Ovary (tissue), 9 donors: ENCODE results near the gene ARID5B. TPM values are rescaled to one million over a fixed set of nuclear protein-coding genes. Genes with fewer than 3 reads are reported as not detected.

ENCODE experiments used
- DNase-seq, 5 donors: peaks; one replicate each; pipeline ENCODE4 v3.0.0-alpha.2; 2019 to 2020
- H3K27ac ChIP-seq, 2 donors: fragments of 200-600 bp; one replicate each; pipeline versions ENCODE4 v1.5.1 to v1.8.0; 2019 to 2022
- H3K27me3 ChIP-seq: fragments of 200-600 bp; one replicate; pipeline ENCODE4 v1.8.0; 2022
- H3K36me3 ChIP-seq: fragments of 200-600 bp; sonication (generic); one replicate; pipeline ENCODE4 v1.5.1; 2019
- H3K4me1 ChIP-seq: one replicate; pipeline ENCODE4 v1.8.1; 2013; ENCODE audit warnings: mild to moderate bottlenecking, moderate library complexity; ENCODE audit not compliant: insufficient read depth
- H3K4me3 ChIP-seq: fragments of 200-600 bp; sonication (generic); one replicate; pipeline ENCODE4 v1.5.1; 2017
- H3K9me3 ChIP-seq, 2 donors: fragments of 200-600 bp in 1 of 2; sonication (generic) in 1 of 2; one replicate each; pipeline versions ENCODE4 v1.5.1 to v1.8.1; 2013 to 2019; ENCODE audit warnings: mild to moderate bottlenecking in 1 of 2, moderate library complexity in 1 of 2
- EP300 ChIP-seq: sonication (generic); formaldehyde crosslinking; IDR thresholded peaks from one replicate; pipeline ENCODE4 v1.6.1; 2017; ENCODE audit warnings: antibody characterized with exemption
- POLR2A ChIP-seq: fragments of 450-650 bp; IDR thresholded peaks from one replicate; pipeline ENCODE4 v1.6.1; 2017; ENCODE audit warnings: antibody characterized with exemption, mild to moderate bottlenecking, moderate library complexity
- WGBS, 3 donors: extraction: QIAGEN DNeasy Blood & Tissue Kit in 1 of 3; methylation state at CpG; one replicate each; pipeline versions ENCODE4 v1.1.5 to v1.1.7; 2013 to 2017; 5-methylcytosine and 5-hydroxymethylcytosine counted together
- intact Hi-C, 4 donors: fragments of 100-400 bp; cut with DNase I; formaldehyde crosslinking; loops; one replicate each; pipeline versions ENCODE4 v1.11.0 to v1.15.1; 2022 to 2023
- polyA plus RNA-seq, 2 donors: library from polyadenylated mRNA; stranded (reverse); fragments of 200-250 nt in 1 of 2; fragments of 350-450 nt in 1 of 2; fragmentation: Illumina TruSeq in 1 of 2; extraction: RNeasy Lipid Tissue Mini Kit (QIAGEN cat#74804) in 1 of 2; gene quantifications; one replicate each; pipeline ENCODE4 v1.2.3, GENCODE V29; 2013 to 2014
- total RNA-seq, 7 donors: library from RNA; depleted of rRNA in 2 of 7; stranded (reverse); fragments of >200 nt in 2 of 7; fragmentation: NEBNext Ultra II Directional in 3 of 7; extraction: Animal tissue kit (Norgen Biotek cat#: 25700) in 3 of 7; gene quantifications; one replicate each; pipeline versions ENCODE4 v1.1.0 to v1.2.4, GENCODE V29; 2016 to 2023
- TF ChIP-seq, protein P1 (sequence below), 3 donors: fragments of 450-650 bp in 2 of 3; fragments of 200-600 bp in 1 of 3; IDR thresholded peaks; one replicate each; pipeline versions ENCODE4 v1.5.1 to v1.8.0; 2016 to 2022; ENCODE audit warnings: antibody characterized with exemption in 3 of 3, mild to moderate bottlenecking in 1 of 3
- donor health status: DM: no; HTN: no; CAD: no; lungs with moderate emphysema.
- donor health status: DM: no; HTN: no; CAD: no.
- donor health status: Bipolar disorder and iron deficiency.
- donor health status: DM: yes; HTN: yes; CAD: no.
- donor health status: DM: no; HTN: no; CAD: no.
- donor health status: DM: yes; HTN: yes; CAD: no.

Gene ARID5B
- total and polyA plus RNA-seq, 9 donors: 18.3 to 61.8 (median 28.3) TPM

DNA sequence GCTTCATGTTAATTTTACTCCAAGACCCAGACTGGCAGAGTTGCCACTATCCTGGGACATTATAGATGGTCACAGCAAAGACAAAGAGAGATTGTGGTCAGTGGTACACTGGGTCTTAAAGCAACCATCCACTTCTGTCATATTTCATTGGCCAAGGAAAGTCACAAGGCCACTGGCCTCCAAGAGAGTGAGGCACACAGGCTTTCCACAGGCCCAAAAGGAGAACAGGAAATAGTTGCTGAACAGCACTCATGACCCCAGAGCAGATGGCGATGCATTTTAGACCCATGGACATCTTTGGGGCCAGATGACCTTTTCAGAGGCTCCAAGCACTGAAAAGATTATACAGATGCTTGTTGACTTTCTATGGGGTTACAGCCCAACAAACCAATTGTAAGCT lies 97.4 kb downstream of the ARID5B start:
- no peaks in the 10 kb centered on the region for H3K36me3 ChIP-seq
- H3K4me3 ChIP-seq: no peak overlapping the region
- H3K4me1 ChIP-seq: peaks cover 2% of the 10 kb centered on the region
- TF ChIP-seq, protein P1, sequence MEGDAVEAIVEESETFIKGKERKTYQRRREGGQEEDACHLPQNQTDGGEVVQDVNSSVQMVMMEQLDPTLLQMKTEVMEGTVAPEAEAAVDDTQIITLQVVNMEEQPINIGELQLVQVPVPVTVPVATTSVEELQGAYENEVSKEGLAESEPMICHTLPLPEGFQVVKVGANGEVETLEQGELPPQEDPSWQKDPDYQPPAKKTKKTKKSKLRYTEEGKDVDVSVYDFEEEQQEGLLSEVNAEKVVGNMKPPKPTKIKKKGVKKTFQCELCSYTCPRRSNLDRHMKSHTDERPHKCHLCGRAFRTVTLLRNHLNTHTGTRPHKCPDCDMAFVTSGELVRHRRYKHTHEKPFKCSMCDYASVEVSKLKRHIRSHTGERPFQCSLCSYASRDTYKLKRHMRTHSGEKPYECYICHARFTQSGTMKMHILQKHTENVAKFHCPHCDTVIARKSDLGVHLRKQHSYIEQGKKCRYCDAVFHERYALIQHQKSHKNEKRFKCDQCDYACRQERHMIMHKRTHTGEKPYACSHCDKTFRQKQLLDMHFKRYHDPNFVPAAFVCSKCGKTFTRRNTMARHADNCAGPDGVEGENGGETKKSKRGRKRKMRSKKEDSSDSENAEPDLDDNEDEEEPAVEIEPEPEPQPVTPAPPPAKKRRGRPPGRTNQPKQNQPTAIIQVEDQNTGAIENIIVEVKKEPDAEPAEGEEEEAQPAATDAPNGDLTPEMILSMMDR (IDR thresholded peaks at IDR 0.05): no peak
- TF ChIP-seq EP300: no peak
- no peak for TF ChIP-seq POLR2A
- intact Hi-C loops: loop anchor here in 1 of 4 donors (10.0 kb wide), 1 partner anchor 94 kb away; the partner anchor contains the start of gene ARID5B
- no peaks in the 10 kb centered on the region for H3K27me3 ChIP-seq
- DNase-seq: no peak
- no peak overlapping the region for H3K27ac ChIP-seq
- 96 to 100% (median 97%) methylated on average over 1 of the region's 1 CpG for WGBS, 3 donors
- H3K9me3 ChIP-seq: no peaks in the 10 kb centered on the region

DNA sequence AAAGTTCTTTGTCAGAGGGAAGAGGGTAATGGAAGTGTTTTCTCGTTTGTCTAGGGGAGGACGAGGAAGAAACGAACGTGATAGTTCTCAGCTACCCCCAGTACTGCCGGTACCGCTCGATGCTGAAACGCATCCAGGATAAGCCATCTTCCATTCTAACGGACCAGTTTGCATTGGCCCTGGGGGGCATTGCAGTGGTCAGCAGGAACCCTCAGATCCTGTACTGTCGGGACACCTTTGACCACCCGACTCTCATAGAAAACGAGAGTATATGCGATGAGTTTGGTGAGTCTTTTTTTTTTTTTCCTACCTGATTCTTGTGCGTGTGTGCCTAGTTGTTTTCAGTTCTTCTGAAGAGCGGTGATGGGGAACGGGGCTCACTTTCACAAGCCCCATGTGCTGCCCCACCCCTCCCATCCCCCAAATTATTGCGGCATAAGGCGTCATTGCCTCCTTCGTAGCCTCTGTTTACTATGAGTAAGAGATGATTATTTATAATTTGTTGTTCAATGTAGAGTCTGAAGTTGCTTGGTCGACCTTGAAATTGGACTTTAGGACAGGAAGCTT lies 98.6 kb downstream of the ARID5B start:
- Histone ChIP-seq H3K36me3 (no peaks in the 10 kb centered on the region), H3K27me3 (no peaks in the 10 kb centered on the region), H3K4me1 (peaks cover 2% of the 10 kb centered on the region), H3K9me3 (no peaks in the 10 kb centered on the region), H3K4me3 (no peak overlapping the region), H3K27ac (no peak overlapping the region)
- no peak for DNase-seq
- intact Hi-C loops: no loop called here
- no peak for TF ChIP-seq POLR2A
- WGBS, 3 donors: 93 to 95% (median 94%) methylated on average over 20 of the region's 20 CpGs

DNA sequence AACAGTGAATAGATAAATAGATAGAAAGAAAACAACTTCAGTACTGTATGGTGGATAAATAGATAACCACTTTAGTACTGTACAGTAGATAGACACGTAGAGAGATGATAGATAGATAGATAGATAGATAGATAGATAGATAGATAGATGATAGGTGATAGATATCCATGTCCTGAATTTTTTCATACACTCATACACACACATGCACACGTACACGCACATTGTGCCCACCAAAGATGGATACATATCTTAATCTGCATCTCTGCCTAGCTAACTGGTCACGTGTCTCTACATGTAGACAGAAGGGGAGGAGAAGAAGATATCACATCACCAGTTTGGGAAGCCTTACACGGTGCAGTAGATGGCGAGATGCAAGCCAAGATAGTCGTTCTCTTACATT lies 99.2 kb downstream of the ARID5B start:
- no peak for DNase-seq
- intact Hi-C loops: no loop called here
- TF ChIP-seq POLR2A: no peak
- TF ChIP-seq, protein P1 (IDR thresholded peaks at IDR 0.05): no peak
- Histone ChIP-seq H3K4me3 (no peak overlapping the region), H3K27me3 (no peaks in the 10 kb centered on the region), H3K36me3 (no peaks in the 10 kb centered on the region), H3K27ac (no peak overlapping the region), H3K4me1 (peaks cover 2% of the 10 kb centered on the region), H3K9me3 (no peaks in the 10 kb centered on the region)
- WGBS, 3 donors: 95 to 96% (median 95%) methylated on average over 7 of the region's 7 CpGs

DNA sequence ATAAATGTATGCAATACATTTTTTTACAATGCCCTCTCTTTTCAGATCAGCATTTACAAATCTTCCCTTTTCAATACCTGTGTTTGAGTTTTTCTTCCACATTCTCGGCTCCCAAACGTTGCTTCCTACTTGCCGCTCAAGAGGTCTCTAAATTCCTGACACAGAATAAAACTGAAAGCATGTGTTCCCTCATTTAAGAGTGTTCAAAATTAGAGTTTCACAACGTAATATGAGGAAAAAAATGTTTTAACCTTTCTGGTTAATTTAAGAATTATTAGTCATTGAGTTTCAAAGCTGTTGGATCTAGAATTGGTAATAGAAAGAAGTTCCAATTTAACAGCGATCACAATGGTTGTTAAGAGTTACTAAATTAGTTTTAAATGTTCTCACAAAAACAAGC lies 100.4 kb downstream of the ARID5B start:
- intact Hi-C loops: no loop called here
- Histone ChIP-seq H3K4me3 (no peak overlapping the region), H3K27me3 (no peaks in the 10 kb centered on the region), H3K9me3 (no peaks in the 10 kb centered on the region), H3K4me1 (no peaks in the 10 kb centered on the region), H3K27ac (no peak overlapping the region), H3K36me3 (no peaks in the 10 kb centered on the region)
- 70 to 81% (median 76%) methylated on average over 5 of the region's 5 CpGs for WGBS, 3 donors
- no peak for TF ChIP-seq POLR2A
- TF ChIP-seq EP300: no peak
- TF ChIP-seq, protein P1 (IDR thresholded peaks at IDR 0.05): no peak
- no peak for DNase-seq

DNA sequence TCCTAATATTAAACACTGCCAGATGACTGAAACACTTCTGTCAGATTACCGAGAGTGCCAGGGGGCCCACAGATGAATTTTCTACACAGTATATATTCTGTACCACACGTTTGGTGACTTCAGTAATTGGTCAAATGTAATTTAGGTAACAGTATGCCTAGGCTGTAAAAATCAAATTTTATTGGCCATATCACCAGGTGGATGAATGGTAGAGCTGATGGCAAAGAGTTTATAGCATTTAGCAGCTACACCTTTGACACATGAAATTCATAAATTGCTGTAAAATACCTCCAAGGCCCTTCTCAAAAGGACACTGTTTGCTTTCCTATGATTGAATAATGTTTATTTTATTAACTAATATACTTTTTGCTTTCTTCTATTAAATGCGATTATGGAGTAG lies 101.3 kb downstream of the ARID5B start:
- H3K36me3 ChIP-seq: no peaks in the 10 kb centered on the region
- intact Hi-C loops: no loop called here
- TF ChIP-seq, protein P1 (IDR thresholded peaks at IDR 0.05): no peak
- no peak for TF ChIP-seq POLR2A
- TF ChIP-seq EP300: no peak
- DNase-seq: no peak
- 93 to 94% (median 94%) methylated on average over 3 of the region's 3 CpGs for WGBS, 3 donors
- no peaks in the 10 kb centered on the region for H3K27me3 ChIP-seq
- H3K27ac ChIP-seq: no peak overlapping the region
- H3K4me3 ChIP-seq: no peak overlapping the region
- H3K9me3 ChIP-seq: no peaks in the 10 kb centered on the region
- H3K4me1 ChIP-seq: no peaks in the 10 kb centered on the region
